ENCODE measurements around the gene SESTD1.
"Not testable (repeated sequence)": the region's sequence is repeated elsewhere in the genome, so short reads cannot be mapped to it uniquely, and the experiment has no call there.

Gene SESTD1

GRCh38 chr2:179106676-179107428, 157.8 kb downstream of the SESTD1 start:
- peak overlapping the region; percentile 80 for H3K27ac Mint-ChIP-seq
- CTCF ChIA-PET = interaction anchor here (1.2 to 2.0 kb wide), 2 partner anchors 23 to 86 kb away, joined by 4 to 6 read pairs; no protein-coding TSS in a partner anchor
- H3K27me3 Mint-ChIP-seq = no peaks in the 10 kb centered on the region

GRCh38 chr2:179106342-179106675, 158.3 kb downstream of the SESTD1 start:
- DNase-seq = no peak
- Mint-ChIP-seq H3K4me3 (no peak overlapping the region), H3K9me3 (no peaks in the 10 kb centered on the region), H3K27ac (no peak overlapping the region), H3K36me3 (peaks cover 25% of the 10 kb centered on the region), H3K4me1 (peaks cover 36% of the 10 kb centered on the region), H3K27me3 (no peaks in the 10 kb centered on the region)
- CTCF ChIA-PET = interaction anchor here (1.2 to 2.0 kb wide), 2 partner anchors 24 to 85 kb away, joined by 4 to 6 read pairs; no protein-coding TSS in a partner anchor

More at GRCh38 chr2:179106676-179107428, 157.8 kb downstream of the SESTD1 start:
- Mint-ChIP-seq H3K4me3 (no peak overlapping the region), H3K9me3 (no peaks in the 10 kb centered on the region), H3K4me1 (peaks cover 36% of the 10 kb centered on the region), H3K36me3 (peaks cover 26% of the 10 kb centered on the region)
- no peak for DNase-seq

DNA sequence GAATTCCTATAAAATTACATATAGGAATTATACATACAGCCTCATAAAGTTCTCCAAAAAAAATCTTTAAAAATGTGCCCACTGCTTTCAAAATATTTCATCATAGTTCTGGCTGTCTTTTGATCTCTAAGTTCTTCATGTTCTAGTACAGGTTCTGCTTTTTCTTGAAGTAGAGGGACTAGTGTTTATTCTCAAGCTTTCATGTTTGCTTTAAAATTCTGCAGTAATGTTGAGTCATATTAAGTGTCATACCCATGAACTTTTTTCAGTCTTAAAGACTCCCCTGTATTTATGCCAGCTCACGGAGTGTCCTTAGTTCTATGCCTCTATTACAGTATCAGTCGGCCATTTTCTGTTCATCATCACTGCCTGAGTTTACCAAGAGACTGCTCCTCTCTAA, 159.9 kb downstream of the SESTD1 start:
- H3K36me3 Mint-ChIP-seq = peaks cover 19% of the 10 kb centered on the region
- peaks cover 32% of the 10 kb centered on the region for H3K4me1 Mint-ChIP-seq
- no peaks in the 10 kb centered on the region for H3K9me3 Mint-ChIP-seq
- H3K4me3 Mint-ChIP-seq = no peak overlapping the region
- CTCF ChIA-PET = interaction anchor here (0.6 to 1.1 kb wide), 3 partner anchors 55 to 214 kb away, joined by 3 to 6 read pairs (median 3); partner anchors contain the start of gene CCDC141
- no peak overlapping the region for H3K27ac Mint-ChIP-seq
- DNase-seq = no peak
- H3K27me3 Mint-ChIP-seq = no peaks in the 10 kb centered on the region

GRCh38 chr2:179098080-179098689, 166.4 kb downstream of the SESTD1 start:
- no peak for DNase-seq
- Mint-ChIP-seq H3K4me3 (no peak overlapping the region), H3K4me1 (peaks cover 29% of the 10 kb centered on the region), H3K27me3 (peaks cover 4% of the 10 kb centered on the region), H3K9me3 (peaks cover 8% of the 10 kb centered on the region), H3K36me3 (peaks cover 2% of the 10 kb centered on the region), H3K27ac (no peak overlapping the region)
- CTCF ChIA-PET = no interaction called here

- H3K27ac Mint-ChIP-seq = peak overlapping the region; percentile 1
- no peak overlapping the region for H3K4me3 Mint-ChIP-seq
- DNase-seq = no peak
- H3K36me3 Mint-ChIP-seq = peaks cover 2% of the 10 kb centered on the region
- CTCF ChIA-PET = interaction anchor here (1.2 kb wide), 1 partner anchor 33 kb away, joined by 3 read pairs; no protein-coding TSS in a partner anchor
- H3K27me3 Mint-ChIP-seq = peaks cover 4% of the 10 kb centered on the region
- peaks cover 8% of the 10 kb centered on the region for H3K9me3 Mint-ChIP-seq
- peaks cover 34% of the 10 kb centered on the region for H3K4me1 Mint-ChIP-seq
These were observed 167.5 kb downstream of the SESTD1 start for GRCh38 chr2:179097131-179097530.

DNA sequence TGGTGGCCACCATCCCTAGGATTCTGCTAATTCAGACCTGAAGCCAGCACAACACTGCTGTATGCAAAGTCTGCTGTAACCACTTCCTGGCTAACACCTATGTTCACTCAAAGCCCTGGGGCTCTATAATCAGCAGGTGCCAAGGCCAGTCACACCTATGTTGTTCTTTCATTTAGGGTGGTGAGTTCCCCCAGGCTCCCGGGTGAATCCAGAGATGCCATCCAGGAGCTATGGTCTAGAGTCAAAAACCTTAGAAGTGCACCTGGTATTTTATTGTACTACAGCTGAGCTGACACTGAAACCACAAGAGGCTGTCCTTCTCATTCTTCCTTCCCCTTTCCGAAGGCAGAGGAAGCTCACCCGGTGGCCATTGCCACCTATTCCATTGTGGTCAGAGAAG, 168.5 kb downstream of the SESTD1 start:
- peak; percentile 49 for DNase-seq

DNA sequence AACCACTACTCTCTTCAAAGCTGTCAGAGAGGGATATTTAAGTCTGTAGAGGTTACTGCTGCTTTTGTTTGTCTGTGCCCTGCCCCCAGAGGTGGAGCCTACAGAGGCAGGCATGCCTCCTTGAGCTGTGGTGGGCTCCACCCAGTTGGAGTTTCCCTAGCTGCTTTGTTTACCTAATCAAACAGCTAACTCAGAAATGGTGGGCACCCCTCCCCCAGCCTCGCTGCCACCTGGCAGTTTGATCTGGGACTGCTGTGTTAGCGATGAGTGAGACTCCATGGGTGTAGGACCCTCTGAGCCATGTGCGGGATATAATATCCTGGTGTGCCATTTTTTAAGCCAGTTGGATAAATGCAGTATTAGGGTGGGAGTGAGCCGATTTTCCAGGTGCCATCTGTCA, 171.7 kb downstream of the SESTD1 start:
- H3K36me3 Mint-ChIP-seq, H3K27me3 Mint-ChIP-seq, H3K27ac Mint-ChIP-seq, CTCF ChIA-PET, H3K4me3 Mint-ChIP-seq: not testable (repeated sequence)
- H3K4me1 Mint-ChIP-seq = peaks cover 34% of the 10 kb centered on the region
- peak; percentile 36 for DNase-seq
- H3K9me3 Mint-ChIP-seq = peaks cover 16% of the 10 kb centered on the region

More for the DNA sequence above, 168.5 kb downstream of the SESTD1 start:
- Mint-ChIP-seq H3K36me3 (peaks cover 2% of the 10 kb centered on the region), H3K9me3 (peaks cover 10% of the 10 kb centered on the region), H3K27ac (peak overlapping the region; percentile 56), H3K27me3 (peaks cover 4% of the 10 kb centered on the region), H3K4me1 (peaks cover 34% of the 10 kb centered on the region), H3K4me3 (no peak overlapping the region)
- CTCF ChIA-PET = interaction anchor here (1.2 kb wide), 1 partner anchor 34 kb away, joined by 3 read pairs; no protein-coding TSS in a partner anchor

DNA sequence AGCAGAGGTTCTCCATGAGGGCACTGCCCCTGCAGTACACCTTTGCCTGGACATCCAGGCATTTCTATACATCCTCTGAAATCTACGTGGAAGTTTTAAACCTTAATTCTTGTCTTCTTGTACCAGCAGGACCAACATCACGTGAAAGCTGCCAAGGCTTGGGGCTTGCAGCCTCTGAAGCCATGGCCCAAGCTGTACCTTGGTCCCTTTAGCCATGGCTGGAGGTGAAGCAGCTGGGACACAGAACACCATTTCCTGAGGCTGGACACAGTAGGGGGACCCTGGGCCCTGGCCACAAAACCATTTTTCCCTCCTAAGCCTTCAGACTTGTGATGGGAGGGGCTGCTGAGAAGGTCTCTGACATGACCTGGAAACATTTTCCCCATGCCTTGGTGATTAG, 181.9 kb downstream of the SESTD1 start:
- no peaks in the 10 kb centered on the region for H3K27me3 Mint-ChIP-seq
- H3K4me3 Mint-ChIP-seq = no peak overlapping the region
- DNase-seq = no peak
- H3K27ac Mint-ChIP-seq = no peak overlapping the region
- H3K36me3 Mint-ChIP-seq = peaks cover 6% of the 10 kb centered on the region
- H3K9me3 Mint-ChIP-seq = peaks cover 12% of the 10 kb centered on the region
- CTCF ChIA-PET = no interaction called here
- no peaks in the 10 kb centered on the region for H3K4me1 Mint-ChIP-seq

DNA sequence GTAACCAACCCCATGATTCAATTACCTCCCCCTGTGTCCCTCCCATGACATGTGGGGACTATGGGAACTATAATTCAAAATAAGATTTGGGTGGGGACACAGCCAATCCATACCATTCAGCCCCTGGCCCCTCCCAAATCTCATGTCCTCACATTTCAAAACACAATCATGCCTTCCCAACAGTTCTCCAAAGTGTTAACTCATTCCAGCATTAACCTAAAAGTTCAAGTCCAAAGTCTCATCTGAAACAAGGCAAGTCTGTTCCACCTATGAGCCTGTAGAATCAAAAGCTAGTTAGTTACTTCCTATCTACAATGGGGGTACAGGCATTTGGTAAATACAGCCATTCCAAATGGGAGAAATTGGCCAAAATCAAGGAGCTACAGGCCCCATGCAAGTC, 182.7 kb downstream of the SESTD1 start:
- no peak for DNase-seq
- Mint-ChIP-seq H3K4me1 (no peaks in the 10 kb centered on the region), H3K27me3 (no peaks in the 10 kb centered on the region), H3K4me3 (no peak overlapping the region), H3K27ac (no peak overlapping the region), H3K9me3 (peaks cover 18% of the 10 kb centered on the region), H3K36me3 (peaks cover 10% of the 10 kb centered on the region)
- CTCF ChIA-PET = no interaction called here

DNA sequence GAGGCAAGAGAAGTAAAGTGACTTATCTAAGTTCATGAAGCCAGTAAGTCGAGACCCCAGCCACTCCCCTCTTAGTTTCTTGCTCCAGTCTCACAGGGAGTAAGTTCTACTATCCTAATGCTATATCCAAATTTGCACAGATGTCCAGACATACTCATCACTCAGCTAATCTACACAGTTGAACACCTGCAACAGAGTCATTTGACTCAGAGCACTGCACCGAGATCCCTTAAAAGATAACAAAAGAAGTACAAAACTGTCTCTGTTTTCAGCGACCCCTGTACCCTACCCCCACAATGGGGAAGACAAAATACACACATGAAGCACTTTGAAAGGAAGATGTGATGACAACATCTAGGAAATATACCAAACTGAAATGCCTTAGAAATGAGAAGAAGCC, 192.1 kb downstream of the SESTD1 start:
- DNase-seq = no peak
- Mint-ChIP-seq H3K36me3 (peaks cover 10% of the 10 kb centered on the region), H3K27me3 (peaks cover 5% of the 10 kb centered on the region), H3K4me1 (peaks cover 3% of the 10 kb centered on the region), H3K27ac (no peak overlapping the region), H3K4me3 (no peak overlapping the region), H3K9me3 (peaks cover 18% of the 10 kb centered on the region)
- CTCF ChIA-PET = no interaction called here

DNA sequence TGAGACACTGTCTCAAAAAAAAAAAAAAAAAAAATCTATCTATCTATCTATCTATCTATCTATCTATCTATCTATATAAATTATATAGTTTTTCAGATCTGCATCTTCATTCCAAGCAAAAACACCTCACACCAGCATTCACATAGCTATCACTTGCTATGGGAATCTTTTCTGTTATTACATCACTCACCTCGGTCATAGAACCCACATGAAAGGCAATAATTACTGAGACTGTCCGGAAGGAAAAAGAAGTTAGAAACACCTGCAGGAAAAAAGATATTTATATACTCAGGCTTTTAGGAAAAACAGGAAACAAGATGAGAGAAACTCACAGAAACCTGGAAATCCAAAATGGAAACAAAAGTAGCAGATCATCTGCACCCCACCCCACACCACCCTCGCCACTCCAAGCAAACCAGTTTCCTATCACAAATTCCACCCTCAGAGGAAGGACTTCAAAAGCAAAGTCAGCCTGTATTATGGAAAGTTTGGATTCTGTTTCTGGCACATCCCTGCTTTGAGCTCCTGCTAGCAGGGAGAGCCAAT, 192.7 kb downstream of the SESTD1 start:
- Mint-ChIP-seq H3K4me3 (no peak overlapping the region), H3K9me3 (peaks cover 17% of the 10 kb centered on the region), H3K27ac (no peak overlapping the region), H3K4me1 (peaks cover 3% of the 10 kb centered on the region), H3K27me3 (peaks cover 7% of the 10 kb centered on the region), H3K36me3 (peaks cover 7% of the 10 kb centered on the region)
- CTCF ChIA-PET = no interaction called here
- DNase-seq = no peak

GRCh38 chr2:179070895-179071294, 193.7 kb downstream of the SESTD1 start:
- peaks cover 4% of the 10 kb centered on the region for H3K27me3 Mint-ChIP-seq

GRCh38 chr2:179069685-179070084, 194.9 kb downstream of the SESTD1 start:
- CTCF ChIA-PET = no interaction called here
- Mint-ChIP-seq H3K27me3 (peaks cover 4% of the 10 kb centered on the region), H3K27ac (no peak overlapping the region), H3K4me3 (no peak overlapping the region), H3K36me3 (peaks cover 7% of the 10 kb centered on the region), H3K9me3 (peaks cover 16% of the 10 kb centered on the region), H3K4me1 (peaks cover 3% of the 10 kb centered on the region)
- no peak for DNase-seq

More at GRCh38 chr2:179070895-179071294, 193.7 kb downstream of the SESTD1 start:
- no peak overlapping the region for H3K4me3 Mint-ChIP-seq
- peaks cover 7% of the 10 kb centered on the region for H3K36me3 Mint-ChIP-seq
- CTCF ChIA-PET = no interaction called here
- peaks cover 3% of the 10 kb centered on the region for H3K4me1 Mint-ChIP-seq
- no peak overlapping the region for H3K27ac Mint-ChIP-seq
- H3K9me3 Mint-ChIP-seq = peaks cover 16% of the 10 kb centered on the region
- DNase-seq = no peak

- CTCF ChIA-PET = no interaction called here
- Mint-ChIP-seq H3K27ac (no peak overlapping the region), H3K36me3 (peaks cover 7% of the 10 kb centered on the region), H3K9me3 (peaks cover 16% of the 10 kb centered on the region), H3K4me1 (peaks cover 3% of the 10 kb centered on the region), H3K4me3 (no peak overlapping the region), H3K27me3 (peaks cover 4% of the 10 kb centered on the region)
- no peak for DNase-seq
These were observed 195.5 kb downstream of the SESTD1 start for GRCh38 chr2:179068991-179069643.

Measured in activated naive CD4-positive, alpha-beta T cell treated with anti-CD3 and anti-CD28 coated beads, Interleukin-2, amount 10 ng/mL, durations not matched to agents 7 days and 5 days (primary cell).